ENCODE results near the gene YWHAQ. TPM values are rescaled to one million over a fixed set of nuclear protein-coding genes. Genes with fewer than 3 reads are reported as not detected.
"Not testable (repeated sequence)": the region's sequence is repeated elsewhere in the genome, so short reads cannot be mapped to it uniquely, and the experiment has no call there.

YWHAQ gene
- polyA plus RNA-seq, 1 of the 3 experiments (the other 2 are of a cell fraction), result 240 TPM

- TF ChIP-seq YY1 (IDR thresholded peaks at IDR 0.05; ENCODE audit: low read depth), result no peak
Measured at GRCh38 chr2:9595746-9596145, 35.1 kb downstream of the YWHAQ start (continued).

GRCh38 chr2:9595256-9595655, 35.5 kb downstream of the YWHAQ start:
- Histone ChIP-seq H3K79me2 (ENCODE audit: insufficient read depth) (peaks cover 100% of the 10 kb centered on the region), H3K9me3 (peaks cover 21% of the 10 kb centered on the region; the same call in 1 of the 2 replicates), H3K4me1 (ENCODE audit: control insufficient read depth in 1 of 2, insufficient read depth in 2 of 2, low read depth in 1 of 2, low read length in 1 of 2) (peaks cover 0 to 16% of the 10 kb centered on the region in 2 experiments; a peak in 2 of 4 replicates), H3F3A (replicated peaks; ENCODE audit: insufficient read depth) (peaks cover 65% of the 10 kb centered on the region), H3K36me3 (replicated peaks in 1 of 2; ENCODE audit: control insufficient read depth in 1 of 2, insufficient read depth in 2 of 2, low read length in 1 of 2) (peaks cover 35 to 77% of the 10 kb centered on the region in 2 experiments), H4K20me1 (ENCODE audit: insufficient read depth) (peaks cover 98% of the 10 kb centered on the region), H3K27ac (ENCODE audit: low read depth in 2 of 2, low read length in 1 of 2) (peak overlapping the region in 1 of 2 experiments; percentile 65; a peak in 2 of 4 replicates)
- H3K4me2 ChIP-seq; H3K9me2 ChIP-seq; DNase-seq; H3K4me3 ChIP-seq (ENCODE audit: low read depth in 2 of 2, low read length in 1 of 2); H3K27me3 ChIP-seq (ENCODE audit: insufficient read depth); H2AFZ ChIP-seq (ENCODE audit: low read depth); H3K9ac ChIP-seq: not testable (repeated sequence)
- peak; percentile 40; the same call in 1 of the 2 replicates for TF ChIP-seq RXRA (IDR thresholded peaks at IDR 0.05; ENCODE audit: borderline replicate concordance, low read depth)
- ChIA-PET CTCF (interaction anchor here (1.0 to 2.1 kb wide), 5 partner anchors 8 to 219 kb away, joined by 3 to 6 read pairs (median 3); partner anchors contain the start of gene ADAM17), POLR2A (interaction anchor here (1.5 kb wide), 1 partner anchor 35 kb away, joined by 6 read pairs; the partner anchor contains the start of gene YWHAQ)
- WGBS (ENCODE audit: low lambda C conversion rate), result 66% methylated on average over 6 of the region's 6 CpGs

- peak overlapping the region; percentile 21; the same call in 1 of the 2 replicates for H3K4me2 ChIP-seq
- TF ChIP-seq YY1 (IDR thresholded peaks at IDR 0.05; ENCODE audit: low read depth) (no peak), USF1 (IDR thresholded peaks at IDR 0.05; ENCODE audit: borderline replicate concordance, low read depth) (no peak), PBX3 (IDR thresholded peaks at IDR 0.05) (0 out of 2 replicates have a peak, but pooled peaks have one; percentile 14), USF2 (IDR thresholded peaks at IDR 0.05; ENCODE audit: borderline replicate concordance, low read depth, low read length) (no peak), TCF12 (IDR thresholded peaks at IDR 0.05) (no peak), ZBTB33 (IDR thresholded peaks at IDR 0.05; ENCODE audit: borderline replicate concordance, low read depth) (no peak), RAD21 (IDR thresholded peaks at IDR 0.05; ENCODE audit: low read length) (no peak), FOSL2 (IDR thresholded peaks at IDR 0.05; ENCODE audit: borderline replicate concordance, low read depth) (peak; percentile 37; the same call in 1 of the 2 replicates), TEAD4 (IDR thresholded peaks at IDR 0.05; ENCODE audit: borderline replicate concordance, insufficient read depth) (no peak), SMC3 (IDR thresholded peaks at IDR 0.05; ENCODE audit: low read depth, low read length) (no peak), ELF1 (IDR thresholded peaks at IDR 0.05) (no peak), POLR2AphosphoS5 (IDR thresholded peaks at IDR 0.05; ENCODE audit: low read depth, low read length) (no peak), GATA2 (CRISPR knock-in tag; IDR thresholded peaks at IDR 0.05) (no peak), RFX5 (IDR thresholded peaks at IDR 0.05; ENCODE audit: low read length) (no peak)
- H3K4me3 ChIP-seq (ENCODE audit: low read depth in 2 of 2, low read length in 1 of 2), result no peak overlapping the region
- H4K20me1 ChIP-seq (ENCODE audit: insufficient read depth), result peaks cover 98% of the 10 kb centered on the region
- POLR2A ChIA-PET, result interaction anchor here (1.5 kb wide), 1 partner anchor 36 kb away, joined by 6 read pairs; the partner anchor contains the start of gene YWHAQ
- peak overlapping the region; percentile 2; the same call in 1 of the 2 replicates for H3K9ac ChIP-seq
- peaks cover 38 to 77% of the 10 kb centered on the region in 2 experiments for H3K36me3 ChIP-seq (replicated peaks in 1 of 2; ENCODE audit: control insufficient read depth in 1 of 2, insufficient read depth in 2 of 2, low read length in 1 of 2)
- CTCF ChIA-PET, result interaction anchor here (1.1 kb wide), 1 partner anchor 11 kb away, joined by 4 read pairs; no protein-coding TSS in a partner anchor
- no peaks in the 10 kb centered on the region for H3K9me2 ChIP-seq
- H3K79me2 ChIP-seq (ENCODE audit: insufficient read depth), result peaks cover 100% of the 10 kb centered on the region
- H3F3A ChIP-seq (replicated peaks; ENCODE audit: insufficient read depth), result peaks cover 63% of the 10 kb centered on the region
- H3K4me1 ChIP-seq (ENCODE audit: control insufficient read depth in 1 of 2, insufficient read depth in 2 of 2, low read depth in 1 of 2, low read length in 1 of 2), result peaks cover 0 to 16% of the 10 kb centered on the region in 2 experiments; a peak in 2 of 4 replicates
- DNase-seq, result no peak
- no peak overlapping the region for H2AFZ ChIP-seq (ENCODE audit: low read depth)
- H3K27ac ChIP-seq (ENCODE audit: low read depth in 2 of 2, low read length in 1 of 2), result peak overlapping the region in 1 of 2 experiments; percentile 65; a peak in 2 of 4 replicates
- H3K27me3 ChIP-seq (ENCODE audit: insufficient read depth), result no peaks in the 10 kb centered on the region
- 56% methylated on average over 2 of the region's 2 CpGs for WGBS (ENCODE audit: low lambda C conversion rate)
- H3K9me3 ChIP-seq, result peaks cover 14% of the 10 kb centered on the region; the same call in 1 of the 2 replicates
Measured at GRCh38 chr2:9594366-9595054, 36.3 kb downstream of the YWHAQ start.

Measured in SK-N-SH (cell line).